GM12874 (cell line): Measurements from ENCODE around the gene CCDC63.

Experiments
- CTCF ChIP-seq: IDR thresholded peaks from 2 replicates; pipeline ENCODE4 v1.5.1; 2011; ENCODE audit warnings: low read depth, mild to moderate bottlenecking, control low read depth, low read length, moderate library complexity; ENCODE audit not compliant: insufficient read depth

The CCDC63 gene

GRCh38 chr12:110869026-110869425 is 22.2 kb downstream of the CCDC63 start:
- TF ChIP-seq CTCF, result no peak

- TF ChIP-seq CTCF, result no peak
These were observed 23.0 kb downstream of the CCDC63 start for GRCh38 chr12:110869803-110870202.

- no peak for TF ChIP-seq CTCF
These were observed 25.3 kb downstream of the CCDC63 start for GRCh38 chr12:110872100-110872499.

- no peak for TF ChIP-seq CTCF
These were observed 27.6 kb downstream of the CCDC63 start for GRCh38 chr12:110874351-110874750.

GRCh38 chr12:110874781-110875180 is 28.0 kb downstream of the CCDC63 start:
- no peak for TF ChIP-seq CTCF

GRCh38 chr12:110880651-110881050 is 33.9 kb downstream of the CCDC63 start:
- no peak for TF ChIP-seq CTCF

GRCh38 chr12:110883251-110883650 is 36.5 kb downstream of the CCDC63 start:
- no peak for TF ChIP-seq CTCF
